NK-92 treated with Interleukin-12 subunit alpha and Interleukin-12 subunit beta, amount 100 ng/mL, for 24 hours (cell line): ENCODE data around the gene PLK3.
"Not testable (repeated sequence)": the region's sequence is repeated elsewhere in the genome, so short reads cannot be mapped to it uniquely, and the experiment has no call there.

Source experiments
- DNase-seq: peaks from one replicate; lab custom pipeline; 2025; lab: John Stamatoyannopoulos, UW

PLK3 gene

GRCh38 chr1:44808938-44809917 is 9.1 kb downstream of the PLK3 start:
- peak; percentile 77 for DNase-seq

- no peak for DNase-seq
Observed at GRCh38 chr1:44810101-44810761, 10.1 kb downstream of the PLK3 start.

DNA sequence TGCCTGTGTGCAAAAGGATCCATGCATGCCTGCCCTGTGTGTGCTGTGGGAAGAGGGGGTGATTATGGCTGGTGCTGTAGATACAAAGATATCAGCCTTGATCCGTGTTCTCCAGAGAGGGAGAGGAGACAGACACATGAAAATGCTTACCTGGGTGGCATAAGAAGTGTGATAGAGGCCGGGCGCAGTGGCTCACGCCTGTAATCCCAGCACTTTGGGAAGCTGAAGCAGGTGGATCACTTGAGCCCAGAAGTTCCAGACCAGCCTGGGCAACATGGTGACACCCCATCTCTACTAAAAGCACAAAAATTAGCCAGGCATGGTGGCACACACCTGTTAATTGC is 10.6 kb downstream of the PLK3 start:
- not testable (repeated sequence) for DNase-seq

DNA sequence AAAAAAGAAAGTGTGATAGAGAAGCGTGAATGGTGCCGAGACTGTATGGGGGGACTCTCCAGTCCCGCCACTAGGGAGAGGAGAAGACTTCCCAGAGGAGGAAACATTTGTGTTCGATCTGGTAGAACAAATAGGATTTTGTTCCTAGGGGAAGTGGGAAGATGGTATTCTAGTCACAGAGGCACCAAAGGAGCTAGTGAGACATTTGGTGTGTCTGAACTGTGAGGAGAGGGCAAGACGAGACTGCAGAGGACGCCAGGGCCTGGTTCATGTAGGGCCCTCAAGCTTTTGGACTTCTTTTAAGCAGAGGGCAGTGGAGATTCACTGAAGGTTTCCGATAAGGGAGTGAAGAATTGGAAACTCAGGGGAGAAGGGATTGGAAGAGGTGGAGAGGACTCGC is 11.1 kb downstream of the PLK3 start:
- DNase-seq, result no peak

DNA sequence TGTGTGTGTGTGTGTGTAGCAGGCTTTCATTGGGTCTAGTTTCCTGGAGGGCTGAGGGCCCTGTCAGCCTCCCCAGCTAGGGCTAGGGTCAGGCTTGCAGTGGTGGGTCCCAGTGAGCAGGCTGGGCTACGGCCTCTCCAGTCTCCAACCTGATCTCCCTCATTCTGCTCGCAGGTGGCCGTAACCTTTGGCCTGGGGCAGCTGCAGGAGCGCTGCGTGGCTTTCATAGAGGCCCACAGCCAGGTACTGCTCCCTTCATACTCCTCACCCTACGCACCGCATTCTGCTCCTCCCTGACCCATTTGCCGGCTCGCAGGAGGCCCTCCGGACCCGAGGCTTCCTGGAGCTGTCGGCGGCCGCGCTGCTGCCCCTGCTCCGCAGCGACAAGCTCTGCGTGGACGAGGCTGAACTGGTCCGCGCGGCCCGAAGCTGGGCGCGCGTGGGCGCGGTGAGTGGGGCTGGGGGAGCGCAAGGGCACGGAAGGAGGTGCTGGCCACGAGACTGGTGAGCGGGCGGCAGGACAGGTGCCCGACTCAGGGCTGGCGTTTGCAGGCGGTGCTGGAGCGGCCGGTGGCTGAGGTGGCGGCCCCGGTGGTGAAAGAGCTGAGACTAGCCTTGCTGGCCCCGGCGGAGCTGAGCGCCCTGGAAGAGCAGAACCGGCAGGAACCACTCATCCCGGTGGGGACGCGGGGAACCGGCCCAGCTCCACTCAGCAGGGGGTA is 12.8 kb downstream of the PLK3 start:
- no peak for DNase-seq

DNA sequence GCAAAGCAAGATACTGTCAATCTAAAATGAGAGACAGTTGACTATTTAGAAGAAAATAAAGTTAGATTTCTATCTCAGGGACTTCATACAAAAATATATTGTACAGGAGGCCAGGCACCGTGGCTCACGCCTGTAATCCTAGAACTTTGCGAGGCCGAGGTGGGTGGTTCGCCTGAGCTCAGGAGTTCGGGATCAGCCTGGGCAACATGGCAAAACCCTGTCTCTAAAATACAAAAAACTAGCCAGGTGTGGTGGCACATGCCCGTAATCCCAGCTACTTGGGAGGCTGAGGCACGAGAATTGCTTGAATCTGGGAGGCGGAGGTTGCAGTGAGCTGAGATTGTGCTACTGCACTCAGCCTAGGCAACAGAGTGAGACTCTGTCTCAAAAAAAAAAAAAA is 15.7 kb downstream of the PLK3 start:
- DNase-seq, result not testable (repeated sequence)

DNA sequence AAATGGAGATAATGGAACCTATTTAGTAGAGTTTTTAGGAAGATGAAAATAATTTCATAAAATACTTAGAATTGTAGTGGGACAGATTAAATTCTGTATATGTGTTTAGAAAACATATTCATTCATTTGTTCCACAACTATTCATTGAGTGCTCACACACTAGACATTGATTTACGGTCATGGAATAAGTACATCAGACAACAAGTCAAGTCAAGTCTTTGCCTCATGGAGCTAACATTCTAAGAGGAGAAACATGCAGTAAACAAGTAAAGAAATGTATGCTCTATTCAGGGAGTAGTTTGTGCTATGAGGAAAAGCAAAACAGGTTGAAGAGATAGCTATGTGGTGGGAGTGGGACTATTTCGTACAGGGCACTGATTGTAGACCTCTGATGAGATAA is 17.1 kb downstream of the PLK3 start:
- no peak for DNase-seq

DNA sequence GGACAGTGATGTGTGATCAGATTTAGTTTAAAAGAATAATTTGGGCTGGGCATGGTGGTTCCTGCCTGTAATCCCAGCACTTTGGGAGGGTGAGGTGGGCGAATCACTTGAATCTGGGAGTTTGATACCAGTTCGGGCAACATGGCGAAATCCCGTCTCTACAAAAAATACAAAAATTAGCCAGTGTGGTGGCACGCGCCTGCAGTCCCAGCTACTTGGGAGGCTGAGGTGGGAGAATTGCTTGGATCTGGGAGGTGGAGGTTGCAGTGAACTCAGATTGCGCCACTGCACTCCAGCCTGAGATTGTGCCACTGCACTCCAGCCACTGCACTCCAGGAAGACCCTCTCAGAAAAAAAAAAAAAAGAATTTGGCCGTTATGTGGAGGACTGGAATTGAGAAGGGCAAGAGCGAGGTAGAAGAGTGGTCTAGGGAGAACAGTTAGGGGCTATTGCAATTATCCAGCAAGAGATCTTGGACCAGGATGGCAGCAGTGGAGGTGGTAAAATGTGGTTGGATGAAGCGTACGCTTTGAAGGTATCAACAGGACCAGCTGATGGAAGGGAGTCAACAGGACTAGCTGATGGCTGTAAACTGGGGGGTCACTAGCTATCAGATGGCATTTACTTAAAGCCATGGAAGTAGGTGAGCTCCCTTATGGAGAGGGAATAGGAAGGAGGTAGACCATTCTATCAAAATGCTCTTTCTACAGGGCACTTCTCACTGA is 17.8 kb downstream of the PLK3 start:
- no peak for DNase-seq

GRCh38 chr1:44819196-44819607 is 19.0 kb downstream of the PLK3 start:
- no peak for DNase-seq

GRCh38 chr1:44819608-44820327 is 19.6 kb downstream of the PLK3 start:
- DNase-seq, result peak; percentile 86

DNA sequence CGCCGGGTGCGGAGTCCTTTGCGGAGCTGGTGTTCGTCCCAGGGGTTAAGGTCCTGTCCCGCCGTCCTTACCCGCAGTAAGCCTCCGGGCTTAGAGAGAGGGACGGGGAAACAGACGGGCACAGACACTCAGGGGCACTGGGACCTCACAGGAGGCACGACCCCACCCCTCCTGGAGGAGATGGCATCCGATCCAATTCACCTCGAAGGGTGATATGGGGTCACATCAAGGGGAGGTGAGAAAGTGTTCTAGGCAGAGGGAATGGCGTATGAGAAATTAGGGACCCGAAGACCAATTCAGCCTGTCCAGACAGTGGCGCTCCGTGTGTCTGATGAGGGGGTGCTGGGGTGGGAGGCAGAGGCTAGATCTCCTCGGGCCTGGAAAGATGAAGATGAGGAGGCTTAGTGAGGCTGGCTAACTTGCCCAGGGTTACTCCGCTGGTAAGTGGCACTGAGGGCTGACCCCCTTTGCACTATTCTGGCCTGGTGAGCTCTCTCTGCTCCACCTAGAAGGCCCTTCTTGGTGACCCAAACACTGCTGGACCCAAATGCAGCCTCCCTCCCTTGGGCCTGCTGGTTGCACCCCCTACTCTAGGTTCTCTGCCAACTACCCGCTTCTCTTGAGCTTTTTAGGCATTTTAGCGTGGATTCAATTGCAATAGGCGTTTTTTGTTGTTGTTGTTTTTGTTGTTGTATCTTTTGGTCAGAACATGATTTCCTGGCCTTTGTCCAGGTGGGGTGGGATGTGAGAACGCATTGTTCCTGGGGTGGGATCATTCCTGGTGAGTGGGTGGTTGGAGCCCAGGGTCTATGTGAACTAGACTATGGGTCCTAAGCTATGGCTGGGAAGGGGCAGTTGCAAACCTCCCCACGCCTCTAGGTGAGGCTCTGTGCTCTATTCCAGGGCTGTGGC is 20.4 kb downstream of the PLK3 start:
- DNase-seq, result no peak

DNA sequence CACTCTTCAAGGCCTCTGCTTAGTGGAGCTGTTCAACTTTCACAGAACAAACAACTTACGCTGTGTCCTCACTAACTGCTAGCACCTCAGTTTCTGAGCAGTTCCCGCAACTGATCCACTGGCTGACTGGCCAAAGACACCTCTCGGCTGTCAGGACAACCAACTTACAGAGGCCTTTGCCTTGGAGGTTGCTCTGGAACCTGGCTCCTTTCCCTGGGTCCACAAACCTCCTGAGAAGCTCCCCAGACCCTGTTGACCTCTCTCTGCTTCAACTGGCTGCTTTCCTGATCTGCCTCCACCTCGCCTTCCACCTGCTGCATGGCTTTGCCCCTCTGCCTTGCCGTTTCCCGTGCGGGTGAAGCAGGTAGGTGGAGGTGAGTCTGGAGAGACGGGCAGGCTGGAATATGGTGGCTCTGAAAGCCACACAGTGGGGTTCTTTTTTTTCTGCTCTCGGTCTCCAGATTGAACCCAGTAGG is 21.1 kb downstream of the PLK3 start:
- DNase-seq, result no peak

DNA sequence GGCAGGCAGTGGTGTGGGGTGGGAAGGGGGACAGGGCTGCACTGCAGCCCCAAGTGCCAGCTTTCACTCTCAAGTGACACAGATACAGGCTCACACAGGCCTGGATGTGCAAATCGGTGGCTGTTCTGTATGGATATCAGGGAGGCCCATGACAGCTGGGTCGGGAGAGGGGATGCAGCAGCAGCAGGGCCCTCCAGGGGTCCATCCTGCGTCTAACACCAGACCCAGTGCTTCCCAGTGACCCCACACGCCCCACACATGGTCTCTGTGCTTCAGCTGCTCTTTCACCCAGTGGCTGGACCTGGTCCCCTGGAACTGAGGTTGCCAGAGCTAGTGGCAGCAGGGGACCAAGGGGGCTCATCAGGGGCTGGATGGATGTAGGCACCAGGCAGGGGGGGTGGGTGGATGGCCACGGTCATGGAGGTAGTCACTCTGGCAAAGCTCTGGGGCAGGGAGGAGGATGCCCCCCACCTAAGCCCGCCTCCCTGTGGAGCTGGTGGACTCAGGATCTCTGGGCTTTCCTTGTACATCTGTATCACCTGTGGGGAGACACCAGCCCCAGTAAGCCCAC is 22.0 kb downstream of the PLK3 start:
- no peak for DNase-seq

DNA sequence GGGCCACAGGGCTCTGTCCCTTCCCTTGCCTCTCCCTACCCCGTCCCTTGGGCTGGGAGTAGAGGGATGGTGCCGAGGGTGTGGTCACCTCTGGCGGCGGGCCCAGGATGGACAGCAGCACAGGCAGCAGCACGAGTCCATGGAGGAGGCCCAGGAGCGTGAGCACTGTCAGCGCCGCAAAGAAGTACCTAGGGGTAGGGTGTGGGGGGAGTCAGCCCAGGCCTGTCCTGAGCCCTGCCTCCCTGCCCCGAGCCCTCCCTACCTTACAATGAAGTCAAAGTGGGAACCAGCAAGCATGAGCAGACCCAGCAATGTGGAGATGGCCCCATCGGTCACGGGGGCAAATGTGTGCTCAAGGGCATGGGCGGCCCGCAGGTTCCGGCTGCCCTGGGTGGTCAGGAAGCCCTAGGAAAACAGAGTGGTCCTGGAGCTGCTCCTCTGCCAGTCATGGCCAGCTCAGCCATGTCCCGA is 22.8 kb downstream of the PLK3 start:
- DNase-seq, result no peak

- DNase-seq, result not testable (repeated sequence)
Observed at GRCh38 chr1:44824392-44824791, 24.2 kb downstream of the PLK3 start.

GRCh38 chr1:44826375-44827196 is 26.4 kb downstream of the PLK3 start:
- no peak for DNase-seq

- no peak for DNase-seq
Observed at GRCh38 chr1:44827197-44828002, 27.2 kb downstream of the PLK3 start.
